Thymus (tissue), 11 donors: Measurements from ENCODE around the gene IFI35. TPM values are rescaled to one million over a fixed set of nuclear protein-coding genes. Genes with fewer than 3 reads are reported as not detected.
"Not testable (repeated sequence)": the region's sequence is repeated elsewhere in the genome, so short reads cannot be mapped to it uniquely, and the experiment has no call there.

Source experiments
- DNase-seq, 9 donors: peaks; one replicate each; pipeline ENCODE4 v3.0.0-alpha.2; 2013; ENCODE audit warnings: low spot score in 9 of 9, low read depth in 6 of 9, missing footprints in 1 of 9
- H3K27ac ChIP-seq, 2 donors: one replicate each; pipeline ENCODE4 v1.5.1; 2013; ENCODE audit warnings: control low read depth in 1 of 2, low read depth in 1 of 2, low read length in 1 of 2, mild to moderate bottlenecking in 1 of 2, moderate library complexity in 1 of 2
- H3K27me3 ChIP-seq, 2 donors: one replicate each; pipeline ENCODE4 v1.5.1; 2013; ENCODE audit warnings: low read length in 1 of 2; ENCODE audit not compliant: control insufficient read depth in 2 of 2, insufficient read depth in 1 of 2
- H3K36me3 ChIP-seq, 2 donors: one replicate each; pipeline ENCODE4 v1.5.1; 2013; ENCODE audit warnings: low read length in 1 of 2, mild to moderate bottlenecking in 1 of 2, moderate library complexity in 1 of 2; ENCODE audit not compliant: control insufficient read depth in 2 of 2, insufficient read depth in 2 of 2
- H3K4me1 ChIP-seq, 2 donors: one replicate each; pipeline ENCODE4 v1.5.1; 2013; ENCODE audit warnings: low read length in 2 of 2; ENCODE audit not compliant: control insufficient read depth in 2 of 2, insufficient read depth in 2 of 2
- H3K4me3 ChIP-seq, 2 donors: one replicate each; pipeline ENCODE4 v1.5.1; 2013; ENCODE audit warnings: low read length in 2 of 2, control low read depth in 1 of 2, mild to moderate bottlenecking in 1 of 2
- H3K9me3 ChIP-seq, 2 donors: one replicate each; pipeline ENCODE4 v1.5.1; 2013; ENCODE audit warnings: low read length in 1 of 2, mild to moderate bottlenecking in 1 of 2; ENCODE audit not compliant: control insufficient read depth in 2 of 2, insufficient read depth in 1 of 2
- WGBS: extraction: QIAGEN DNeasy Blood & Tissue Kit; methylation state at CpG from one replicate; pipeline ENCODE4 v1.1.7; 2013; 5-methylcytosine and 5-hydroxymethylcytosine counted together
- polyA plus RNA-seq: library from polyadenylated mRNA; stranded (reverse); fragments of 200-250 nt; gene quantifications from one replicate; pipeline ENCODE4 v1.2.3, GENCODE V29; 2013
- total RNA-seq: library from RNA; stranded (reverse); fragments of 120-200 nt; gene quantifications from one replicate; pipeline ENCODE4 v1.2.4, GENCODE V29; 2013
- donor health status: healthy.

The IFI35 gene
- total and polyA plus RNA-seq, 2 donors = 47.6 to 53.1 TPM

- DNase-seq = no peak
- Histone ChIP-seq H3K4me1 (no peaks in the 10 kb centered on the region), H3K27me3 (no peaks in the 10 kb centered on the region), H3K4me3 (no peak overlapping the region), H3K27ac (no peak overlapping the region), H3K36me3 (peaks cover 59 to 62% of the 10 kb centered on the region in 2 donors), H3K9me3 (no peaks in the 10 kb centered on the region)
- WGBS = 96% methylated on average over 6 of the region's 6 CpGs
Observed at GRCh38 chr17:42991471-42991870, 15.1 kb upstream of the IFI35 start.

- H3K27me3 ChIP-seq = no peaks in the 10 kb centered on the region
- H3K36me3 ChIP-seq = peaks cover 48 to 50% of the 10 kb centered on the region in 2 donors
- no peak overlapping the region for H3K4me3 ChIP-seq
- no peak for DNase-seq
- 95% methylated on average over 5 of the region's 5 CpGs for WGBS
- no peaks in the 10 kb centered on the region for H3K9me3 ChIP-seq
- peaks cover 0 to 6% of the 10 kb centered on the region in 2 donors for H3K4me1 ChIP-seq
- H3K27ac ChIP-seq = no peak overlapping the region
Observed at GRCh38 chr17:42992872-42993271, 13.7 kb upstream of the IFI35 start.

- not testable (repeated sequence) for H3K27me3 ChIP-seq, H3K9me3 ChIP-seq, H3K4me3 ChIP-seq, H3K27ac ChIP-seq, DNase-seq
- H3K4me1 ChIP-seq = peaks cover 1 to 11% of the 10 kb centered on the region in 2 donors
- peaks cover 37 to 45% of the 10 kb centered on the region in 2 donors for H3K36me3 ChIP-seq
- WGBS = 83% methylated on average over 10 of the region's 10 CpGs
Observed at GRCh38 chr17:42993913-42994312, 12.7 kb upstream of the IFI35 start.

GRCh38 chr17:42997390-42997983, 9.1 kb upstream of the IFI35 start:
- Histone ChIP-seq H3K4me3 (peak overlapping the region; percentile 61 to 97), H3K36me3 (peaks cover 33 to 41% of the 10 kb centered on the region in 2 donors), H3K27ac (peak overlapping the region; percentile 67 to 71), H3K4me1 (peaks cover 5 to 21% of the 10 kb centered on the region in 2 donors), H3K27me3 (no peaks in the 10 kb centered on the region), H3K9me3 (no peaks in the 10 kb centered on the region)
- WGBS = 37% methylated on average over 5 of the region's 5 CpGs
- DNase-seq = no peak

- Histone ChIP-seq H3K27ac (peak within 1 kb of the TSS; percentile 89 to 95), H3K36me3 (peaks cover 34 to 41% of the 10 kb centered on the region in 2 donors), H3K4me3 (peak within 1 kb of the TSS; percentile 61 to 97), H3K27me3 (no peaks in the 10 kb centered on the region), H3K9me3 (no peaks in the 10 kb centered on the region), H3K4me1 (peaks cover 5 to 21% of the 10 kb centered on the region in 2 donors)
- peak; percentile 99 to 100 (median 100) for DNase-seq
- under 1% methylated on average over 49 of the region's 49 CpGs for WGBS
Observed at GRCh38 chr17:42997984-42998938, 8.3 kb upstream of the IFI35 start, which contains the start of gene RPL27. Gene RPL27 (plus strand): TSS chr17:42998419. CDS start chr17:42998751, 332 bp downstream.

- Histone ChIP-seq H3K4me3 (peak overlapping the region; percentile 61 to 97), H3K9me3 (no peaks in the 10 kb centered on the region), H3K27ac (peak overlapping the region; percentile 89 to 95), H3K4me1 (peaks cover 5 to 21% of the 10 kb centered on the region in 2 donors), H3K27me3 (no peaks in the 10 kb centered on the region), H3K36me3 (peaks cover 40 to 44% of the 10 kb centered on the region in 2 donors)
- no peak for DNase-seq
- WGBS = 27% methylated on average over 10 of the region's 10 CpGs
Observed at GRCh38 chr17:42999003-42999525, 7.5 kb upstream of the IFI35 start.

GRCh38 chr17:43000894-43001293, 5.7 kb upstream of the IFI35 start:
- not testable (repeated sequence) for H3K27me3 ChIP-seq, H3K9me3 ChIP-seq, DNase-seq, H3K27ac ChIP-seq, H3K4me3 ChIP-seq
- whole genome bisulfite sequencing = 99% methylated on average over 13 of the region's 13 CpGs
- Histone ChIP-seq H3K36me3 (peaks cover 47 to 49% of the 10 kb centered on the region in 2 donors), H3K4me1 (peaks cover 5 to 21% of the 10 kb centered on the region in 2 donors)

GRCh38 chr17:43003542-43004172, 2.9 kb upstream of the IFI35 start:
- no peak overlapping the region for H3K27ac ChIP-seq
- peaks cover 47 to 49% of the 10 kb centered on the region in 2 donors for H3K36me3 ChIP-seq
- WGBS = 95% methylated on average over 5 of the region's 5 CpGs
- no peak for DNase-seq
- H3K4me1 ChIP-seq = peaks cover 5 to 22% of the 10 kb centered on the region in 2 donors
- no peaks in the 10 kb centered on the region for H3K27me3 ChIP-seq
- H3K4me3 ChIP-seq = no peak overlapping the region
- H3K9me3 ChIP-seq = no peaks in the 10 kb centered on the region
